NCI-H2196 treated with DMSO at 0.1 percent for 48 hours (cell line): ENCODE results near the gene PCGF3.
"Not testable (repeated sequence)": the region's sequence is repeated elsewhere in the genome, so short reads cannot be mapped to it uniquely, and the experiment has no call there.

Experiments
- DNase-seq: peaks from one replicate; lab custom pipeline; 2025; ENCODE audit not compliant: unreplicated experiment; lab: John Stamatoyannopoulos, UW

The PCGF3 gene

GRCh38 chr4:780255-780654 lies 74.6 kb downstream of the PCGF3 start:
- DNase-seq, result not testable (repeated sequence)

GRCh38 chr4:780716-781492 lies 75.3 kb downstream of the PCGF3 start:
- DNase-seq, result no peak

GRCh38 chr4:781493-782216 lies 76.0 kb downstream of the PCGF3 start:
- DNase-seq, result peak; percentile 98

- DNase-seq, result no peak
Measured at GRCh38 chr4:784401-785331, 79.0 kb downstream of the PCGF3 start.

GRCh38 chr4:785332-786073 lies 79.9 kb downstream of the PCGF3 start:
- DNase-seq, result no peak

GRCh38 chr4:786074-786741 lies 80.6 kb downstream of the PCGF3 start:
- no peak for DNase-seq

- DNase-seq, result no peak
Measured at GRCh38 chr4:786861-787300, 81.2 kb downstream of the PCGF3 start.

- no peak for DNase-seq
Measured at GRCh38 chr4:787561-787981, 81.9 kb downstream of the PCGF3 start.

- DNase-seq, result no peak
Measured at GRCh38 chr4:788006-788635, 82.5 kb downstream of the PCGF3 start.

GRCh38 chr4:788636-789297 lies 83.1 kb downstream of the PCGF3 start:
- no peak for DNase-seq

- DNase-seq, result no peak
Measured at GRCh38 chr4:789571-790465, 84.2 kb downstream of the PCGF3 start.

GRCh38 chr4:790466-790820 lies 84.8 kb downstream of the PCGF3 start:
- no peak for DNase-seq

- DNase-seq, result no peak
Measured at GRCh38 chr4:791252-791897, 85.7 kb downstream of the PCGF3 start.

- no peak for DNase-seq
Measured at GRCh38 chr4:791898-792625, 86.4 kb downstream of the PCGF3 start.

- no peak for DNase-seq
Measured at GRCh38 chr4:792626-793092, 87.0 kb downstream of the PCGF3 start.

- no peak for DNase-seq
Measured at GRCh38 chr4:793093-793861, 87.6 kb downstream of the PCGF3 start.
